Erythroblast (primary cell): ENCODE data around the gene CDKL1.

Experiments
- GATA1 ChIP-seq: IDR thresholded peaks from 2 replicates; pipeline ENCODE4 v1.6.1; 2011; ENCODE audit warnings: low read depth, mild to moderate bottlenecking, control low read depth, low read length, moderate library complexity
- POLR2A ChIP-seq: IDR thresholded peaks from 2 replicates; pipeline ENCODE4 v1.6.1; 2011; ENCODE audit warnings: mild to moderate bottlenecking, low read length

GRCh38 chr14:50303744-50304471, 92.8 kb downstream of the CDKL1 start:
- no peak for TF ChIP-seq POLR2A
- no peak for TF ChIP-seq GATA1
